ENCODE data around the gene SMCO4.

DNA sequence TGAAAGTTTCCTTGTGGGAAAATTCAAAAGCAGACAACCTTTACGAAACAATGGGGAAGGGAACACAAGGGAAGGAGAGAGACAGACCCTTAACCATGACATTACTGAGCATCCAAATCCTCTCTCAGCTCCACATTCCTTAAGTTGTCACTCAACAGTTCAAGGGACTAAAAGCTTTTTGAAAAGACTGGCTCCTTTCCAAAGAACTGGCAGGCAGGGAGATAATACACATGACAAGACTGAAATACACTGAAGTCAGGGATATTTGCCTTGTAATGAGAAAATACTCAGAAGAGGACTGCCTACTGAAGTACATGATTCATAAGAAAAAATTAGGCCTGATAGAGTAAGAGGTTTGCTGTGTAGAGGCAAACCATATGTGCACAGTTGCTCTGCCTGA, 69.1 kb downstream of the SMCO4 start:
- TF ChIP-seq, protein P1, sequence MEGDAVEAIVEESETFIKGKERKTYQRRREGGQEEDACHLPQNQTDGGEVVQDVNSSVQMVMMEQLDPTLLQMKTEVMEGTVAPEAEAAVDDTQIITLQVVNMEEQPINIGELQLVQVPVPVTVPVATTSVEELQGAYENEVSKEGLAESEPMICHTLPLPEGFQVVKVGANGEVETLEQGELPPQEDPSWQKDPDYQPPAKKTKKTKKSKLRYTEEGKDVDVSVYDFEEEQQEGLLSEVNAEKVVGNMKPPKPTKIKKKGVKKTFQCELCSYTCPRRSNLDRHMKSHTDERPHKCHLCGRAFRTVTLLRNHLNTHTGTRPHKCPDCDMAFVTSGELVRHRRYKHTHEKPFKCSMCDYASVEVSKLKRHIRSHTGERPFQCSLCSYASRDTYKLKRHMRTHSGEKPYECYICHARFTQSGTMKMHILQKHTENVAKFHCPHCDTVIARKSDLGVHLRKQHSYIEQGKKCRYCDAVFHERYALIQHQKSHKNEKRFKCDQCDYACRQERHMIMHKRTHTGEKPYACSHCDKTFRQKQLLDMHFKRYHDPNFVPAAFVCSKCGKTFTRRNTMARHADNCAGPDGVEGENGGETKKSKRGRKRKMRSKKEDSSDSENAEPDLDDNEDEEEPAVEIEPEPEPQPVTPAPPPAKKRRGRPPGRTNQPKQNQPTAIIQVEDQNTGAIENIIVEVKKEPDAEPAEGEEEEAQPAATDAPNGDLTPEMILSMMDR (conservative IDR thresholded peaks at IDR 0.05; ENCODE audit: low read length): no peak
- no peak for TF ChIP-seq EZH2phosphoT487 (IDR thresholded peaks at IDR 0.05; ENCODE audit: borderline replicate concordance)

All from Loucy (cell line).